GM11168 (cell line): Measurements from ENCODE around the gene HNRNPLL.
"Not testable (repeated sequence)": the region's sequence is repeated elsewhere in the genome, so short reads cannot be mapped to it uniquely, and the experiment has no call there.

ENCODE experiments used
- in situ Hi-C: fragments of 300-500 bp; cut with MboI; formaldehyde crosslinking; loops from one replicate; pipeline ENCODE4 v1.12.0; 2022; ENCODE audit warnings: low sequenced_read_pairs; ENCODE audit not compliant: unreplicated experiment

Gene HNRNPLL

GRCh38 chr2:38557217-38557616, 45.5 kb downstream of the HNRNPLL start:
- in situ Hi-C loops, result no loop called here

GRCh38 chr2:38556006-38556801, 46.5 kb downstream of the HNRNPLL start:
- in situ Hi-C loops, result no loop called here

DNA sequence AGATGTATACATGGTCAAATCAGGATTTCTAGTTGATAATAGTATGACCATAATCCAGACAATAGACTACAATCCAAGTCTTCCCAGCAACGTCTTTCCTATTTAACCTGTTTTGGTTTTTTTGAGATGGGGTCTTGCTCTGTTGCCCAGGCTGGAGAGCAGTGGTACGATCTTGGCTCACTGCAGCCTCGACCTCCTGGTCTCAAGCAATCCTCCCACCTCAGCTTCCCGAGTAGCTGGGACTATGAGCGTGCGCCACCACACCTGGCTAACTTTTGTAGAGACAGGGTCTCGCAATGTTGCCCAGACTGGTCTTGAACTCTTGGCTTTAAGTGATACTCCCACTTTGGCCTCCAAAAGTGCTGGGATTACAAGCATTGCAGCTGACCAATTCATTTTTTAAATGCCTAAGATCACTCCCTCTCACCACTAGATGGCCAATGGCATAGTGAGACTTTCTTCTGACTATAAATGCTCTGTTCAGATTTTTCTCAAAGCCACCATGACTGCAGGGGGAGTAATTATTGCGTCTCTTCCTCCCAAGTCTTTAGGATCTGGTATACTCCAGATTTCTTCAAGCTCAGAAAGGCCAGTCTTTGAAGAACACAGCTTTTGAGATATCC, 47.6 kb downstream of the HNRNPLL start:
- in situ Hi-C loops, result no loop called here

DNA sequence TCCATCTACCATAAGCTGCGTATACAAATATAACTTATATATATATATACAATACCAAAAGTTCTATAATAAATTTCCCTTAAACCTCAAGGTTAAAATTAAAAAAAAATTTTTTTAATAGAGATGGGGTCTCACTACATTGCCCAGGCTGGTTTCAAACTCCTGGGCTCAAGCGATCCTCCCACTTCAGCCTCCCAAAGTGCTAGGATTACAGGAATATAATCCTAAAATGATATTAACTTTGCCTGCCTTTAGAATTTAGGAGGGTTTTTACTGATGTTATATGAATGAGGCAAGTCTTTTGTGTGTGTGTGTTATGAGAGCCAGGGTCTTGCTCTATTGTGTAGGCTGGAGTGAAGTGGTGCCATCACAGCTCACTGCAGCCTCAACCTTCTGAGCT, 49.2 kb downstream of the HNRNPLL start:
- in situ Hi-C loops, result no loop called here

DNA sequence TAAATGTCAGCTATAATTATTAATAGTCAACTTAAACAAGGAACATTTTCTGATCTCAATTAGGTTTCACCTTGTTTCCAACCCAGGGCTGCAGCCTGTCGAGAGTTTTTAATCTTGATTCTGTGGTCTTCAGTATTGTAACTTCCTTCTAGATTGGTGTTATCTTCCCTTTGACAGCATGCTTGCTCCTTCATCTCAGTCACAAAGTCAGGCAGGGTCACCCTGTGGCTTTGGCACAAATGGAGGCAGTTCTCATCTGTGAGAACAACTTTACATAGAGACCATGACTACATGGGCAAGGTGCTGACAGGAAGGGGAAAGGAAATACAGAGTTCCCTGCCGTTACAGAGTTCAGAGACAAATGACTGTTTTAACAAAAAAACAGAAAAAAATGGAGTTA, 50.5 kb downstream of the HNRNPLL start:
- in situ Hi-C loops, result no loop called here

- in situ Hi-C loops, result no loop called here
Measured at GRCh38 chr2:38551746-38552145, 51.0 kb downstream of the HNRNPLL start.

GRCh38 chr2:38551171-38551570, 51.6 kb downstream of the HNRNPLL start:
- in situ Hi-C loops, result no loop called here

DNA sequence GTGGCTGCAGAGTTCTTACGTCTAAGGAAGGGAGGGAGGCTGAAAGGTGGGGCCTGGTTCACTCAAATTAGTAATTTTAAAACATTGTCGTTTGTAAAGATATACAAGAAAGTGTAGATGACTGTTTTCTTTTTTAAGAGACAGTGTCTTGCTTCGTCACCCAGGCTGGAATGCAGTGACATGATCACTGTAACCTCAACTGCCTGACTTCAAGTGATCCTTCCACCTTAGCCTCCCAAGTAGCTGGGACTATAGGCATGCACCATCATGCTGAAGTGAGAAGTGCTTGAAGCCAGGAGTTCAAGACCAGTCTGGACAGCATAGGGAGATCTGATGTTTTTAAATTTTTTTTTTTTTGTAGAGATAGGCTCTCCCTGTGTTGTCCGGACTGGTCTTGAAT, 52.9 kb downstream of the HNRNPLL start:
- in situ Hi-C loops, result no loop called here

DNA sequence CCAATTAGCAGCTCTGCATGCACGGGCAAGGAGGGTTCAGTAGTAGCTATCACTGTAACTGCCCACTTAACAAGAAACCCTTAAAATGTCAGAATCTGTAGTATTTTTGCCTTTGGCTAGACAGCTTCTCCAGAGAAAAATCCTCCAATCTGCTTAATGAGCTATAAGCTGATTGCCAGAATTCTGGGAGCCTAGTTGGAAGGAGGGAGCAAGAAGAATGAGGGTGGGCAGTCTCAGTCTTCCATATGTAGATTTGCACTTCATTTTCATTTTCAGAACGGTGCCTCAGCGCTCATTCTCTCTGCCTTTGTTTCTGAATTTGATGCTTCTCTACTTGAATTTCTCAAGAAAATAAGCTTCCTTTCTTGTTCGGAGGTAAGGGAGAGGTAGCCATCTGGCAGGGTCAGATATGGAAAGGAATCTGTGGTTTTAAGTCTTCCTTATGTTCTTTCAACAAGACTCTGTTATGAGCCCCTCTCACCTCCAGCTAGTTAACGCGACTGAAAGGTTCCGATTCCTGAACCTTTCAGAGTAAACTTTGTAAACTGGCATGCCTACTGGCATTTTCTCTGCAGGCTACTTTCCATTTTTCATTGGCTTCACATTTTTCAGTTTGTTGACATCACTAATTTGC, 53.5 kb downstream of the HNRNPLL start:
- in situ Hi-C loops, result no loop called here

GRCh38 chr2:38547791-38548190, 54.9 kb downstream of the HNRNPLL start:
- in situ Hi-C loops, result no loop called here

DNA sequence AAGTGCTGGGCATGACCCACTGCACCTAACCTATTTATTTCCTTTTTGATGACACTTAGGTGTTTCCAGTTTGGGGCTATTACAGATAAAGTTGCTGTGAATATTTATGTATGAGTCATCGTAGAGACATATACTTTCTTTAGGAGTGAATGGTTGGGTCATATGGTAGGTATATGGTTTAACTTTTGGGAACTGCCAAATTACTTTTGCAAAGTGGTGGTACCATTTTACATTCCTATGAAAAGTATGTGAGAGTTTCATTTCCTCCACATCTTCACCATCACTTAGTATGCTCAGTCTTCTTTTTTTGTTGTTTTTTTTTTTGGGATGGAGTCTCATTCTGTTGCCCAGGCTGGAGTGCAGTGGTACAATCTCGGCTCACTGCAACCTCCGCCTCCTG, 56.1 kb downstream of the HNRNPLL start:
- in situ Hi-C loops, result no loop called here

DNA sequence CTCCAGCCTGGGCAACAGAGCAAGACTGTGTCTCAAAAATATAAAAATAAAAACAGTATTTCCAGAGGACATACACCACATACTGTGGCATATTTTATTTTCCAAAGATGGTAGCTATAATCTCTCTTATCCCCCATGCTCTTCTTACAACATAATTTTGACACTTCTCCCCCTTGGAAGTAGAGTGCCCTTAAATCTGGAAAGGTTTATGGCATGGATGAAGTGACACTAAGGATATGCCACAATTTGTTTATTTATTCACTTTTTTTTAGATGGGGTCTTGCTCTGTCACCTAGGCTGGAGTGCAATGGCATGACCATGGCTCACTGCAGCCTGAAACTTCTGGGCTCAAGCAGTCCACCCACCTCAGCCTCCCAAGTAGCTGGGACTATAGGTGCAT, 56.7 kb downstream of the HNRNPLL start:
- in situ Hi-C loops, result no loop called here

GRCh38 chr2:38542248-38542631, 60.5 kb downstream of the HNRNPLL start:
- in situ Hi-C loops, result not testable (repeated sequence)

DNA sequence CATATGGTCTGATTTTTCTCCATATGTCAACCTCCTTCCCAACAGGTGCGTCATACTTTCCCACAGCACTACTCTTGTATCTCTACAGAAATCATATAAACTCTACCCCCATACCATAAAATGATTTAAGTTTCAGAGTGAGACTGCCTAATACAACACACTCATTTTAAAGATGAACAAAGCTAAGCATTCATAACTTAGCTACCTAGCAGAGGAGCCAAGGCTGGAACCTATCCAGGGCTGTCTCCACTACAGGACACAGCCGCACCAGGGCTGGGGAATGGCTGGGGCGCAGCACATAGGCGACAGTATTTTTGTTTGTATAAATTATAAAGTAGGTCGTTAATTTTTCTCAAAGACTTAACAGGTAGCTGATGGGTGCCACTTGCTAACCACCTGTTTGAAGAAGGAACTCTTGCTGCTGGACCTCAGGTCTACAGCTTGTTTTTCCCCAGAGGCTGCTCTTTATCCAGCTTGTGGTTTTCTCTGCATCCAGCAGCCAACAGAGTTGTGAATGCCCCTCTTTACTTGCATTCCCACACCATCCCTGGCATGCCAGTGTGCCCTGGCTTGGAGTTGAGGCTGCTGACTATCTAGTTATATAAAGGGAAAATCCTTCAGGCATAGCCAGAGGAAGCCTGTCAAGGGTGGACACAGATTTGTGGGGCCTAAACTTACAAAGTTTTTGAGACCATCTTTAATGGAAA, 62.0 kb downstream of the HNRNPLL start:
- in situ Hi-C loops, result no loop called here

GRCh38 chr2:38539086-38539485, 63.6 kb downstream of the HNRNPLL start:
- in situ Hi-C loops, result no loop called here

GRCh38 chr2:38537937-38538525, 64.7 kb downstream of the HNRNPLL start:
- in situ Hi-C loops, result no loop called here

GRCh38 chr2:38537296-38537695, 65.4 kb downstream of the HNRNPLL start:
- in situ Hi-C loops, result not testable (repeated sequence)

DNA sequence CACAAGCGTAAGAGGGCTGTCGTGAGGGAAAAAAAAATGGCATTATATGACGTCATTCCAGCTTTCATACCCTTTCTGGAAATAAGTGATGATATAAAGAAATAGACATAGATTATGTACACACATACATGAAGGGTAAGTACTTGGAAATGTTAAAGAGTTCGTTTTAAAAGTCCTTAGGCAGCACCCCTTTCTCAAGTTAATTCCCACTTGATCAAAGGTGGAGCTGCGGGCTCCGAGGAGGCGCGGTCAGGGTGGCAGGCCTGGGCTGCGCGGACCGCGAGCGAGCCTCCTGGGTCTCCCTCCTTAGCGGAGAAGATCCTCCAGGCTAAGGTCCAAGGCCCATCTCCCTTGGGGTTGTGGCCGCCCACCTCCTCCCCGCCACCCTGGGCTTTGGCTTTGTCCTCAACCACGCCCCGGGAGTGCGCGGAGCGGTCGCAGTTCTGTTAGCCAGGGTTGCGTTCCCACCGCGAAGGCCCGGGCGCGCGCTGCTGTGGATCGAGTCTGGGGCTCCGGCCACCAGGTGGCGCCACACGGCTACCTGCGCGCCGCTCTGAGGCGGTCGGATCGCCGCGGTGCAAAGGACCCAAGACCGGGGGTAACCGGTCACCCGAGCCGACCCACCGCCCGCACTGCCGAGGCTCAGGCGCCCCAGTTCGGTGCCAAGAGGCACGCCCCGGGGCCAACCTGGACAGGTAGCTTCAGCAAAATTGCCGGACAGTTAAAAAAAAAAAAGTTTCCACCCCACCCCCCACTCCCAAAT, 66.8 kb downstream of the HNRNPLL start:
- in situ Hi-C loops, result no loop called here

DNA sequence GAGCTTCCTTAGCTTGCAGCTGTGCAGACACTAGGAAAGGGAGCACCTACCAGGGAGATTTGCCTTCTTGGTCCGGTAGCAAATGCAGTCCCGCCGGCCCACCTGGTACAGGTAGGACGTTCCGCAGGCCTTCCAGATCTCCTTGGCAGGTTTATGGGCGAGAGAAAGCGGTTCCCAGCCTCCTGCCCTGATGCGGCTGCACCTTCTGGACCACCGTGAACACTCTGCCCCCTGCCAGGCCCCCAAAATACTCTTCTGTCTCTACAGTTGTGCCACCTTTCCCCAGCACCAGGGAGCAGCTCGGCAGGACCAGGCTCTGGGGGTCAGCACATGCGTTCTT, 67.4 kb downstream of the HNRNPLL start:
- in situ Hi-C loops, result no loop called here
